Activated CD4-positive, alpha-beta T cell treated with anti-CD3 and anti-CD28 coated beads for 24 hours (primary cell): Measurements from ENCODE around the gene PRKAB1.
"Not testable (repeated sequence)": the region's sequence is repeated elsewhere in the genome, so short reads cannot be mapped to it uniquely, and the experiment has no call there.

Experiments used
- DNase-seq, 2 donors: peaks; one replicate each; pipeline ENCODE4 v3.0.0-alpha.2; 2020; ENCODE audit warnings: low read depth in 2 of 2

Gene PRKAB1

DNA sequence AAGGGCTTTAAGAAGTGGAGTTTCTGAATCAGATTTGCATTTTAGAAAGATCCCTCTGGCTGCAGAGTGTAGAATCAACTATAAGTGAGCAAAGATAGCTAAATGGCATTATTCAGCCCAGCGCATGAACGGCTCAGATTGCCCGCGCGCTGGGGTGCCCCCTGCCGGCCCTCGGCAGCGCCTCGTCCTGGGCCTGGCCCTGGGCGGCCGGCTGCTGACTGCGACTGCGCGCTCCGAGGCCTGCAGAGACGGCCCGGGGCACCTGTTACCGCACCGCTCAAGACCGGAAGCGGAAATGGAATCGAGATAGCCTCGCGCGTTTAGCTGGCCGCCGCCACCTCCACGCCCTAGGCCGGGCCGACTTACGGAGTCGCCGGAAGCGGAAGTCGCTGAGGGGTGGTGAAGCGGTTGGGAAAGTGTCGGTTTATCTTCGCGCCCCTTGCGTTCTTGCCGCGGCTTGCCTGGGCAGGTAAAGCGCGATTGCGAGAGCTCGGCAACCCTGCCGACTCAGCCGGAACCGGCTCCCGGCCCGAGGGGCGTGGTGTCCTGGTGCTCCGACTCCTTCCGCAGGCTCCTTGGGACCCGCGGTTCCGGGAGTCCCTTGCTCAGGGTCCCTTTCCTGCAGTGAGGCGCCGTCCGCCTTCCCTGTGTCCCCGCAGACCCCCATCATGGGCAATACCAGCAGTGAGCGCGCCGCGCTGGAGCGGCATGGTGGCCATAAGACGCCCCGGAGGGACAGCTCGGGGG lies at the start of gene PRKAB1:
TSS of gene PRKAB1 (plus strand) at position 557 of the 747 bp plus-strand sequence. CDS start at position 669, 112 bp downstream.
- peak; percentile 88 to 89 for DNase-seq

GRCh38 chr12:119618328-119618896 lies 49.5 kb upstream of the PRKAB1 start:
- not testable (repeated sequence) for DNase-seq

DNA sequence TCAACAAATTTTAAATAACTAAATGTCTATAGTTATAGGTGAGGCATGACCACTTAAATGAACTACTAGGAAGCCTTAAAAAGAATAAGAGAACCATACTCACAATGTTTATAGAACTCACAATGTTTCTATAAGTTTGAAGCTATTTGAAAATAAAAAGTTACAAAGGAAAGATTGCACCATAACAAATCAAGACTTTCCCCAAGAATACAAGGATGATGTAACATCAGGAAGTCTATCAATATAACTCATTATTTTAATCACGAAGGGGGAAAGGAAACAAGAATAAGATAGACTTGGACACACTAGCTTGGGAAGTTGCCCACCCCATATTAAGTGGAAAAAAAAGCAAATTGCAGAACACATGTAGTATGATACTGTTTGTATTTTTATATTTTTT lies 47.4 kb upstream of the PRKAB1 start:
- no peak for DNase-seq

DNA sequence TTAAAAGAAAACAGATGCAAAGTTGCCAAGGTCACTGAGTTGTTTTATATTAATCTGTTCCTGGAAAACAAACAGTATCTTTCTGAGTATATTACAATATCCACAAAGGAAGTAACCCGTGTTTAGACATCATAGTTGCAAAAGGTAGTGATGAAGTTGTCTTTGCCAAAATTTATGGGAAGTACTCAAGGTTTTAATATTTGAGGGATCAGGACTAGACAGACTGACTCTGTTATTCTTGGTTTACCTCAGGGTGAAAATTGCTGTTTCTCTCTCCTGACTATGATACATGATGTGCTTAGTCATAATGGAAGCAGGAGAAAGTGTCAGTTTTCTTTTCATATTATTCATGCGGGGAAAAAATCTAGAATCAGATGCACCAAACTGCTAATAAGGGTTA lies 46.1 kb upstream of the PRKAB1 start:
- DNase-seq: no peak

DNA sequence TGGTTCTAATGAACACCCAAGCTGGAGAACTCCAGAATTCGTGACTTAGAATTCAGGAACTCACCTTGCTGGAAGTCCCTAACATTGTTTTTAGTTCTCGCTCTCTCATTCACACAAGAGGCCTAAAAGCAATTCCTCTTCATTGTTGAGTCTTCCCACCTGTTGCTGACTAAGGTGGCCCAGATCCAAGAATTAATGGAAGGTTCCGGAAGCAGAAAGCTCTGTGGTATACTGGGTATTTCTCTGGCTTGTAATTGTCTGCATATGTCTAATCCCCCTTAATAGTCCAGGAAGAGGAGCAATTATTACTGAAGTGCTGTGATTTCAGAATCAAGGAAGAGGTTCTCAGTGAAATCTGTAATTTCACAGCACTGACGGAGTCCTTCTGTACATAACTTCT lies 43.0 kb upstream of the PRKAB1 start:
- no peak for DNase-seq

DNA sequence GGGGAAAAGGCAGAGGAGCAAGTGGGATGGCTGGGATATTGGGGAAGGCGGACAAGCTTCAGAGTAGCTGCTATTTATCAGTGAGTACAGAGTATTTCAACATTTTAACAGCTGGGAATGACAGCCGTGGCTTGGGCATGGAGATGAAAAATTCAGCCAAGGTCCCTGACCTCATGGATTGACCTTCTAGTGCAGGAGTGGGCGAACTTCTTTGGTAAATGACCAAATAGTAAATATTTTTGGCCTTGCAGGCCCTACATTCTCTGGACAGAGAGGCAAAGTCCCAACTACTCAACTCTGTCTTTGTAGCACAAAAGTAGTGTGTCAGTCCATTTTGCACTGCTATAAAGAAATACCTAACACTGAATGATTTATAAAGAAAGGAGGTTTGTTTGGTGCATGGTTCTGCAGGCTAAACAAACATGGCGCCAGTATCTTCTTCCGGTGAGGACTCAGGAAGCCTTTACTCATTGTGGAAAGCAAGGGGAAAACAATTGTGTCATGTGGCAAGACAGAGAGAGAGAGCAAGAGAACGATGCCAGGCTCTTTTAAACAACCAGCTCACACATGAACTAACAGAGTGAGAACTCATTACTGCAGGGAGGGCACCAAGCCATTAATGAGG lies 40.8 kb upstream of the PRKAB1 start:
- DNase-seq: no peak

- DNase-seq: no peak
Observed at GRCh38 chr12:119627686-119628085, 40.2 kb upstream of the PRKAB1 start.

- no peak for DNase-seq
Observed at GRCh38 chr12:119630223-119630780, 37.6 kb upstream of the PRKAB1 start.

- no peak for DNase-seq
Observed at GRCh38 chr12:119630962-119631550, 36.9 kb upstream of the PRKAB1 start.

- no peak for DNase-seq
Observed at GRCh38 chr12:119631930-119632678, 35.8 kb upstream of the PRKAB1 start.

- no peak for DNase-seq
Observed at GRCh38 chr12:119634743-119635142, 33.2 kb upstream of the PRKAB1 start.

- DNase-seq: no peak
Observed at GRCh38 chr12:119642986-119643385, 24.9 kb upstream of the PRKAB1 start.

GRCh38 chr12:119644930-119645329 lies 23.0 kb upstream of the PRKAB1 start:
- no peak for DNase-seq

DNA sequence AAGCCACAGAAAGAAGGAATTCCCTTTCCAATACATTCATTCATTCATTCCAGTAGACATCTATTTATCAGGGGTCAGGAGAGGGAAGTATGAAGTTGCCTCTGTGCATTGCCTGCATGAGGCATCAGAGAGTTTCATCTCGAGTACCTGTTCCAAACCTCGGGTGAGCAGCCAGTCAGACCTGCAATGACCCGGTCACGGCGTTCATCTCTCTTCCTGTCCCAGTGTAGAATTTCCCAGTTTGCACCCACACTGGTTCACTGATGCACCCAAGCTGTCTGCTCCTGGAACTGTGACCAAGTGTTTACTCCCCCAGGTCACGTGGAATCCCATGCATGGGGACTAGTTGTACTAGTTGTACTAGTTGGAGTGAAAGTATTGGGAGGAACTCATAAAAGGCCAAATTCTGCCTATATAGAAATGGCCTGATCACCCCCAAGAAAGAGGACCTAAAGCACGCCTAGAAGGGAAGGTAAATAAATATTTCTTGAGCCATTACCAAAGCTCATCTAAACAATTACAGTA lies 22.3 kb upstream of the PRKAB1 start:
- no peak for DNase-seq

DNA sequence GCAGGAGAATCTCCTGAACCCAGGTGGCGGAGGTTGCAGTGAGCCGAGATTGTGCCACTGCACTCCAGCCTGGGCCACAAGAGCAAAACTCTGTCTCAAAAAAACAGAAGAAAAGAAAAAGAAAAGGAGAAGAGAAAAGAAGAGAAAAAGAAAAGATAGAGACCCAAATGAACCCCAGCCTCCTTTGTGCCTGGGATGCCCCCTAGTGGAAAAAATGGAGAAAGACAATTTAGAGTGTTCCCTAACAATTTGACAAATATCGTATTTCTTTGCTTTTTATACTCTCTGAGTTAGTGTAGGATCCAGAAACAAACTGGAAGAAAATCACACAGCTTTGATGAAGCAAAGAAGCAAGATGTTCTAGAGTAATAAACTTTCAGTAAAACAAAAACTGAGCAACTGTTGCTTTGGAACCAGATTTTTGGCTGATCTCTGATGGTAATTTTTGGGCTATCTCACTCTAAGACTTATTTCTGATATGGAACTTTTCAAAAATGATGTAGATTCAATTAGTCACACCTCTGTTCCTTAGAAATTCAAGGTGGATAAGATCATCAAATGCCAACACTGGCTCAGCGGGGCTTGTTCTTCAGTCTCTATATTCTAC lies 18.6 kb upstream of the PRKAB1 start:
- DNase-seq: no peak

GRCh38 chr12:119652665-119653064 lies 15.3 kb upstream of the PRKAB1 start:
- DNase-seq: no peak

GRCh38 chr12:119657001-119657400 lies 10.9 kb upstream of the PRKAB1 start:
- not testable (repeated sequence) for DNase-seq

DNA sequence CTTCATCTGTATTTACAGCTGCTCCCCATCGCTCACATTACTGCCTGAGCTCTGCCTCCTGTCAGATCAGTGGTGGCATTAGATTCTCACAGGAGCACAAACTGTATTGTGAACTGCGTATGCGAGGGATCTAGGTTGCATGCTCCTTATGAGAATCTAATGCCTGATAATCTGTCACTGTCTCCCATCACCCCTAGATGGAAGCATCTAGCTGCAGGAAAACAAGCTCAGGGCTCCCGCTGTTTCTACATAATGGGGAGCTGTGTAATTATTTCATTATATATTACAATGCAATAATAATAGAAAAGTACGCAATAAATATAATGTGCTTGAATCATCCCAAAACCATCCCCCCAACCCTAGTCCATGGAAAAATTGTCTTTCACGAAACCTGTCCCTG lies 9.8 kb upstream of the PRKAB1 start:
- DNase-seq: not testable (repeated sequence)

GRCh38 chr12:119659289-119659897 lies 8.5 kb upstream of the PRKAB1 start:
- peak in 1 of 2 donors; percentile 25 for DNase-seq

DNA sequence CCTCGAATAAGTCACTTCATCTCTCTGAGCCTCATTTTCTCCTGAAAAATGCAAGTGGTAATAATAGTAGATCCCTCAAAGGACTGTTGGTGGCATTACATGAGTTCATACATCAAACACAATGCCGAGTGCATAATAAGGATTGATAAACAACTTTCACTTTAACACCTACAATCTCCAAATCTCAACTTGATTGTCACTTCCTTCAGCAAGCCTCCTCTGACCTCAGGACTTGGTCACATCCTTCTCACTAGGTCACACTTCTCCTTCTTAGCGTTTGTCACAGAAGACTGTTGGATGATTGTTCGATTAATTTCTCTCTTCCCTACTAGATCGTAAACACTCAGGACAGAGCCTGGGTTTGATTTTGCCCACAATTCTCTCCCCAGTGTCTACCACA lies 7.9 kb upstream of the PRKAB1 start:
- DNase-seq: no peak

GRCh38 chr12:119661882-119662281 lies 6.1 kb upstream of the PRKAB1 start:
- DNase-seq: no peak
